ENCODE results near the gene ZNF608.
A peak's percentile ranks its signal among the peaks of the same experiment; 100 is the strongest.

Gene ZNF608

DNA sequence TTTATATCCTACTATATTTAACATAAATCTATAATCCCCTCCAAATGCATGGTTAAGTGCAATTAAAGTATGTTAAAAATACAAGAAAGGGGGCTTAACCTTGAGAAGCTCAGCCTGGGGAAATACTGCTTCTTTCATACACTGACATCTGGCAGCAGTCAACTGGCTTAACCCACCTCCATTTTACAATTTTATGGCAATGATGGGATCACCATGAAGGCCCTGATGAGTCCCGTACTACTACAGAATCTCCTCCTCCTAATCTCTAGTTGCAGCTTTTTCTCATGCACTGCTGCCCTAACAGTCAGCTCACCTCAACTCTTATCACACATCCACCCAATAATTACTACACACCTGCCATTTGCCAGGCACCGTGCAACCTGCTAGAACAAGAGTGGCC, 40.9 kb downstream of the ZNF608 start:
- DNase-seq (ENCODE audit: insufficient read length, low spot score): no peak
- TF ChIP-seq, protein P1, sequence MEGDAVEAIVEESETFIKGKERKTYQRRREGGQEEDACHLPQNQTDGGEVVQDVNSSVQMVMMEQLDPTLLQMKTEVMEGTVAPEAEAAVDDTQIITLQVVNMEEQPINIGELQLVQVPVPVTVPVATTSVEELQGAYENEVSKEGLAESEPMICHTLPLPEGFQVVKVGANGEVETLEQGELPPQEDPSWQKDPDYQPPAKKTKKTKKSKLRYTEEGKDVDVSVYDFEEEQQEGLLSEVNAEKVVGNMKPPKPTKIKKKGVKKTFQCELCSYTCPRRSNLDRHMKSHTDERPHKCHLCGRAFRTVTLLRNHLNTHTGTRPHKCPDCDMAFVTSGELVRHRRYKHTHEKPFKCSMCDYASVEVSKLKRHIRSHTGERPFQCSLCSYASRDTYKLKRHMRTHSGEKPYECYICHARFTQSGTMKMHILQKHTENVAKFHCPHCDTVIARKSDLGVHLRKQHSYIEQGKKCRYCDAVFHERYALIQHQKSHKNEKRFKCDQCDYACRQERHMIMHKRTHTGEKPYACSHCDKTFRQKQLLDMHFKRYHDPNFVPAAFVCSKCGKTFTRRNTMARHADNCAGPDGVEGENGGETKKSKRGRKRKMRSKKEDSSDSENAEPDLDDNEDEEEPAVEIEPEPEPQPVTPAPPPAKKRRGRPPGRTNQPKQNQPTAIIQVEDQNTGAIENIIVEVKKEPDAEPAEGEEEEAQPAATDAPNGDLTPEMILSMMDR (IDR thresholded peaks at IDR 0.05; ENCODE audit: insufficient read depth, missing control alignments): no peak

GRCh38 chr5:124704594-124705284, 41.7 kb downstream of the ZNF608 start:
- FAIRE-seq (no peak), DNase-seq (ENCODE audit: insufficient read length, low spot score) (no peak)
- TF ChIP-seq, protein P1 (IDR thresholded peaks at IDR 0.05; ENCODE audit: insufficient read depth, missing control alignments): no peak

More for the DNA sequence above, 40.9 kb downstream of the ZNF608 start:
- peak; percentile 56 for FAIRE-seq

- FAIRE-seq (no peak), DNase-seq (ENCODE audit: insufficient read length, low spot score) (no peak)
- TF ChIP-seq, protein P1 (IDR thresholded peaks at IDR 0.05; ENCODE audit: insufficient read depth, missing control alignments): no peak
Measured at GRCh38 chr5:124703995-124704394, 42.4 kb downstream of the ZNF608 start.

DNA sequence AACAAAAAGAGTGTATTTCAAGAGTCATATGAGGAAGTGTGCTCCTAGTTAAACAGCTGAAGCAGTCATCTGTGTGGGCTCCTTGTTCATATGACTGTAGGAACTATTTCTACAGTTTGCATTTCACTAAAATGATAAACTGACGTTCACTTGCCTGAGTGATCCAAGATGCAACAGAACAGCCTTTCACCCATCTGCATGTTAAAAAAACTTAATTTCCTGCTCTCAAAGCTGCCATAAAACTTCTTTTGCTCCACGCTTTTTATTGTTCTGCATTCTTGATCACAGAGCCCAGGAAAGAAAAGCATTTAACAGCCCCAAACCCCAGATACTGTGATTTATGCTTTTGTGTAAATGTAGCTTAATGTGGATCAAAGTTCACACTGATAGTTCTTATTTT, 43.9 kb downstream of the ZNF608 start:
- no peak for DNase-seq (ENCODE audit: insufficient read length, low spot score)
- FAIRE-seq: no peak
- TF ChIP-seq, protein P1 (IDR thresholded peaks at IDR 0.05; ENCODE audit: insufficient read depth, missing control alignments): no peak

- DNase-seq (ENCODE audit: insufficient read length, low spot score) (no peak), FAIRE-seq (no peak)
- TF ChIP-seq, protein P1 (IDR thresholded peaks at IDR 0.05; ENCODE audit: insufficient read depth, missing control alignments): no peak
Measured at GRCh38 chr5:124701873-124702425, 44.5 kb downstream of the ZNF608 start.

GRCh38 chr5:124701016-124701415, 45.4 kb downstream of the ZNF608 start:
- DNase-seq (ENCODE audit: insufficient read length, low spot score) (no peak), FAIRE-seq (no peak)
- TF ChIP-seq, protein P1 (IDR thresholded peaks at IDR 0.05; ENCODE audit: insufficient read depth, missing control alignments): no peak

DNA sequence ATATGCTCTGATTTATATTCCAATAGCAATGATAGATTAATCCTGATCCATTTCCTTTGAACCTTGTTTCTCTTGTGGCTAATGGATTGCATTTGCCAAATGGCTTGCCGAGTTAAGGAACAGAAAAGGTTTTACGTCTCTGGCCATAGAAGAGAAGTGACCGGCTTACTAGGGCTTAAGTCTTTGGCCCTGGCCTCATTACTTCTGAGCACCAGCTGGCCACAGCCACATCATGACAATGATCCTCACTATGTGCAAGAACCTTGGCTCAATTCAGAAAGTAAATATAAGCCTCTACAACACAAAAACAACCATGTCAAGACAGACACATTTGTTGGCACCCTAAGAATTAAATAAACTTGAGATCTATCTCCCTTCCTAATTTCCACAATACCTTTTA, 46.1 kb downstream of the ZNF608 start:
- TF ChIP-seq, protein P1 (IDR thresholded peaks at IDR 0.05; ENCODE audit: insufficient read depth, missing control alignments): no peak
- no peak for DNase-seq (ENCODE audit: insufficient read length, low spot score)
- no peak for FAIRE-seq

All from D721Med (cell line).